Activated CD4-positive, alpha-beta T cell treated with anti-CD3 and anti-CD28 coated beads, Interleukin-2, Interleukin-6, amounts not matched to agents 100 ng/mL and 50 ng/mL, durations not matched to agents 16 hours and 8 hours (primary cell): Measurements from ENCODE around the gene JPH4.

ENCODE experiments used
- DNase-seq: peaks from one replicate; pipeline ENCODE4 v3.0.0-alpha.2; 2020

Gene JPH4

DNA sequence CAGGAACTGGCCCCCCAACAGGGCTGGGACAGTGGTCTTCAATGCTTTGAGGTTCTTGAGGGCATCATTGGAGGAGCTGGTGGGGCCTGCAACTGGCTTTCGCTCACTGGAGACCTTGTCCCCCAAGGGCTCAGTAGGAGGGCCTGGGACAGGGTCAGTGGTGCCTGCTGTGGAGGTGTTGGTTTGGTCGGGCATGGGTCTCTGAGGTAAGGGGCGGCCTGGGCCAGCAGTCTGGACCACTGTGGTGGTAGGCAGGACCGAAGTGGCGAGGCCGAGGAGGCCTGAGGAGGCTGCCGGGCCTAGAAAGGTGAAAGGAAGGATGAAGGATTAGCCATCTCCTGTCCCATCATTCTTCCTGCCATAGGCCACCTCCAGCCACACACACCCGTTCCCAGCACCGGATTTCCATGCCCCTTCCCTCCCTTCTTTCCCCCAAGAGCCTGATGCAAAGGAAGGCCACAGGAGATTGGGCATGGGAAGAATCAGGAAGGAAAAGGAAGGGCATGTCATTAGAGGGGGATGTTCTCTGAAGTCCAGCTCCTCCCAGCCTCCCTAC is 55.9 kb downstream of the JPH4 start:
- DNase-seq, result no peak

DNA sequence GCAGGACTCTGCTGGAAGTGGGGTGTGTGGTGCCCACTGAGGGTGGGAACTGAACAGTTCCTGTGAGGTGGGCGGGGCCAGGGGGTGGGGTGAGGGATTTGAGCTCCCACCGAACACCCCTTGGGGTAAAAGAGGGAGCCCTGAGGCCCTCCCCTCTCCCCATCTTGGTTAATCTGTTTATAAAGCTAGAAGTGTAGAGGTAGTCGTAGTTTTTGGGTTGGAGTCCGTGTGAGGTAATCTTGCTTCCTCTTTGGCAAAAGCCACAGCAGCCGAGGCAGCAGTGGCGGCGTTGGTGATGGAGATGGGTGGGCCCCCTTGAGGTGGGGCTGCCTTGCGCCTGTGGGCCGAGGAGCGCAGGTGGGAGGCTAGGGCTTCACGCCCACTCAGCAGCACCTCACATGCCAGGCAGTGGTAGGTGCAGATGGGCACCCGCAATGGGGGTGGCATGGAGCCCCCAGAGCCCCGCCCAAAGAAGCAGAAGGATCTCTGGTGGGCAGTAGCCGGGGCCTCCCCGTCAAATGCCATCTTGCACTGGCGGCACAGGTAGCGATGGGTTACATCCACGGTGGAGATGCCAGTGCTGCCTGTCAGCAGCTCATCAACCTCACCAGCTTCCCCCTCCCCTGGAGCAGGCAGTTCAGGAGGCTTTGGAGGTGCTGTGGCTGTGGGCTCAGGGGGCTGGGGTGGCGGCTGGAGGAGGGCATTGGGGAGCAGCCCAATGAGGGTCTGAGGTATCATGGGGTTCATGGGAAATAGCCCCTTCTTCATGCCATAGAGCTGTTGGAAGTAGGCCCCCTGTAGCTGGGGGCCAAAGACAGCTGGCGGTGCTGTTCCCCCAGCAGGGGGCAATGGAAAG is 56.6 kb downstream of the JPH4 start:
- DNase-seq, result no peak

DNA sequence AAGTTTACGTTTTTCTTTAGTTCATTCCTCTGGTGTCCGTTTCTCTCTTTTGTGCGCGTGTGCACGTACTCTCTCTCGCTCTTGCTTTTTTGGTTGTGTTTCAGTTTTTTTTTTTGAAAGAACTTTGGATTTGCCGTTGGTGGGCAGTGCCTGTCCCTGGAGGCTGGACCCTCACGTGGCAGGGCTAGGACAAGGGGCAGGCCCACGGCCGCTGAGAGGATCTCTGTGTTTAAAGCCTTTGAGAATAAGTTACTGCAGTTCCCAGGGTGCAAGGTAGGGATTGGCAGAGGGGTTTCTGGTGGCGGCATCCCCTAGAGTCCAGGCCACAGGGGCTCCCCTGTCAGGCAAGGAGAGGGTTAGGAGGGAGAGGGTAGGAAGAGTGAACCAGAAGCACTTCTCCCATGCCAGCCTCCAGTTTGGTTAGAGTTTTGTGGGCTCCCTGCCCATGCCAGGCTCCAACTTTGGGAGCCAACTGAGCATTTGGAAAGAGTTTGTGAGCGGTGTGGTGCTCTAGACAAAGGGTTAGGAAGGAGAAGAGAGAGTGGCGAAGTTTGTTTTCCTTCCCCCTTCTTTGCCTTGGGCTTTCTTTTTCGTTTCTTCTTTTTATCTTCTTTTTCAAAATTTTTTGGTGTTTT is 57.6 kb downstream of the JPH4 start:
- no peak for DNase-seq

DNA sequence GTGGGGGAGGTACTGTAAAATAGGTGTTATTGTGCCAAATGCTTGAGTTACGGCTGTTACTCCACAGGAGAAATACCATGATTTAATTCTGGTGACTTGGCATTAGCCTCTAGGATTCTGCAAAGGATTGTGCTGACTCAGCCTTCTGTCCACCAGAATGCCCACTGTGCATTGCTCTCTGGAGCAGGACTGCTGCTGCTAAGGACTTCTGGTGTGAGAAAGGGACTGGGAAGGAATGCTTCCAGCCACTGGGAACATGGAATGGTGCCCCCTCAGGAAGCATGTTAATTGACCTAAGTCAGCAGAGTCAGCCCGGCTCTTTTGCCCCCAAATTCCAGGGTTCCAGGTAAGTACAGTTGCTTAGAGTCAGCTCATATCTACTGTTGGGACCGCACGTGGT is 59.9 kb downstream of the JPH4 start:
- DNase-seq, result no peak
